GM19351 (cell line): ENCODE measurements around the gene NFE2L1.
"Not testable (repeated sequence)": the region's sequence is repeated elsewhere in the genome, so short reads cannot be mapped to it uniquely, and the experiment has no call there.

Experiments
- ATAC-seq: cut with Tn5 transposase; IDR thresholded peaks from one replicate; pipeline ENCODE4 v1.9.1; 2021; ENCODE audit warnings: mild to moderate bottlenecking, moderate library complexity; ENCODE audit not compliant: unreplicated experiment

NFE2L1 gene

GRCh38 chr17:48023400-48024148 is 24.6 kb upstream of the NFE2L1 start:
- ATAC-seq, result no peak

- peak; percentile 23 for ATAC-seq
These were observed 23.8 kb upstream of the NFE2L1 start for GRCh38 chr17:48024149-48025039.

- ATAC-seq, result peak; percentile 86
These were observed 22.9 kb upstream of the NFE2L1 start for GRCh38 chr17:48025040-48025903.

- no peak for ATAC-seq
These were observed 22.2 kb upstream of the NFE2L1 start for GRCh38 chr17:48025904-48026501.

GRCh38 chr17:48026502-48027321 is 21.4 kb upstream of the NFE2L1 start:
- ATAC-seq, result no peak

GRCh38 chr17:48027322-48027981 is 20.7 kb upstream of the NFE2L1 start:
- no peak for ATAC-seq

- ATAC-seq, result no peak
These were observed 19.4 kb upstream of the NFE2L1 start for GRCh38 chr17:48028736-48029135.

- ATAC-seq, result no peak
These were observed 17.6 kb upstream of the NFE2L1 start for GRCh38 chr17:48030531-48030930.

GRCh38 chr17:48031966-48032365 is 16.2 kb upstream of the NFE2L1 start:
- no peak for ATAC-seq

GRCh38 chr17:48034734-48035133 is 13.4 kb upstream of the NFE2L1 start:
- not testable (repeated sequence) for ATAC-seq

GRCh38 chr17:48036693-48037035 is 11.5 kb upstream of the NFE2L1 start:
- ATAC-seq, result no peak

- ATAC-seq, result no peak
These were observed 10.9 kb upstream of the NFE2L1 start, which contains the start of gene COPZ2 for GRCh38 chr17:48037036-48037837. TSS of gene COPZ2 (minus strand) at chr17:48037797. CDS start at chr17:48037777, 20 bp downstream.

- ATAC-seq, result no peak
These were observed 10.3 kb upstream of the NFE2L1 start for GRCh38 chr17:48037838-48038323.

- ATAC-seq, result no peak
These were observed 9.5 kb upstream of the NFE2L1 start for GRCh38 chr17:48038687-48039086.

- no peak for ATAC-seq
These were observed 5.0 kb upstream of the NFE2L1 start for GRCh38 chr17:48043176-48043575.

GRCh38 chr17:48044851-48045250 is 3.3 kb upstream of the NFE2L1 start:
- no peak for ATAC-seq

GRCh38 chr17:48045316-48046001 is 2.7 kb upstream of the NFE2L1 start:
- no peak for ATAC-seq

- ATAC-seq, result no peak
These were observed 1.9 kb upstream of the NFE2L1 start for GRCh38 chr17:48046296-48046695.
